SU-DHL-6 (cell line): ENCODE results near the gene MITF.

ENCODE experiments used
- CTCF ChIP-seq: fragments of 200-600 bp; sonication (generic); IDR thresholded peaks from one replicate; pipeline ENCODE4 v1.5.1; 2017; ENCODE audit warnings: antibody characterized with exemption, mild to moderate bottlenecking, low read length, moderate library complexity; ENCODE audit not compliant: insufficient read depth, poor library complexity, severe bottlenecking
- EZH2phosphoT487 ChIP-seq: fragments of 200-600 bp; sonication (generic), shearing (Covaris generic); conservative IDR thresholded peaks from 2 replicates; pipeline ENCODE4 v1.6.1; 2018; ENCODE audit warnings: mild to moderate bottlenecking, antibody characterized with exemption, low read length, moderate library complexity, mixed read lengths

GRCh38 chr3:69738315-69738714, 949 bp upstream of the MITF start:
- TF ChIP-seq CTCF (no peak), EZH2phosphoT487 (no peak)
